ENCODE data around the gene TDRD7.

TDRD7 gene

GRCh38 chr9:97387504-97387886, 24.4 kb upstream of the TDRD7 start:
- no peak for FAIRE-seq

DNA sequence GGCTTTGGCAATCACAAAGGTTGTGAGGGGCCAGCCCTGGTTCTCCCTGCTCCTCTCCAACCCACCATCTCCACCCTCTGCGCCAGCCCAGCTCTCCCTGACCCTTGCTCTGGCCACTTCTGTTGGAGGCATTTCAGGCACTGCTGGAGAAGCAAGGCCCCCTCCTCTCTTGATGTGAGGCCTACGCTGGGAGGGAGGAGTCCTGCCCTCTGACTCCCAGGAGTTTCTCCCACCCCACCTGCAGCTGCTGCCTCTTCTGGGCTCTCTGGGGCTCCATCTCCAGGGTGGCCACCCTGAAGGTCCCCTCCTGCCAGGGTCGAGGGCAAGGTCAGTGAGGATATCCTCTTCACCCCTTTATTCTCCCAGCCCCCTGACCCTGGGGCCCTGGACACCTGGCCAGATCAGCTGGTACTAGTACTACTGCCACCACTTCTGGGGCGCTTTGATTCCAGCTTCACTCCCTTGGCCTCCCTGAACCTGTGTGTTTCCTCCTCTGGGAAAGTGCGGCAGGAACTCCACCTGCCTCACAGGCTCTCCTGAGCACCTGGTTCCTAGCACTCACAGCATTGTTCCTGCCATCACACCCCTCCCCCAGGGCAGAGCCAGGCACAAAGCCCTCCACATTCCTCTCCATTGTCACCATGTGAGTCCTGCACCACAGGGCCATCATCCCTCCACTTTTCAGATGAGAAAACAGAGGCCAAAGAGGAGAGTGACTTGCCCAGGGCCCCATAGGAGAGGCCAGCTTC, 23.8 kb upstream of the TDRD7 start:
- FAIRE-seq, result no peak

GRCh38 chr9:97388721-97389238, 23.1 kb upstream of the TDRD7 start:
- FAIRE-seq, result no peak

DNA sequence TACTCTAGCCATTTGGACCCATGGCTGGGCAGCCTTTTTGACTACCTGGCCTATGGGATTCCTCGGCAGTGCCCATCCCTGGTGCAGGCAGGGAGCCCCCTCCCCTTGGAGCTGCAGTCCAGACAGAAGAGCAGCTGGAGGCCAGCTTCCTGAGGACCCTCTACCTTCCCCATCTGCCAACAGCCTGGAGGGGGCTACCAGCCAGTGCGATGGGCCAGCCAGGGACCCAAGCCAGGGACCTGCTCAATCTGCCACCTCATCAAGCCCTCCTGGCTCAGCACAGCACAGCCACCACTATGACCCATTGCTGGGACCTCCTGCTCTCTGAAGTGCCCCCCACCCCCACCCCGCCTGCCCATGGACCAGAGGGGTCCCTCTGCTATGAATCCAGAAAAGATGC, 22.6 kb upstream of the TDRD7 start:
- no peak for FAIRE-seq

GRCh38 chr9:97390791-97391406, 21.0 kb upstream of the TDRD7 start:
- FAIRE-seq, result no peak

GRCh38 chr9:97394881-97395280, 17.0 kb upstream of the TDRD7 start:
- FAIRE-seq, result no peak

DNA sequence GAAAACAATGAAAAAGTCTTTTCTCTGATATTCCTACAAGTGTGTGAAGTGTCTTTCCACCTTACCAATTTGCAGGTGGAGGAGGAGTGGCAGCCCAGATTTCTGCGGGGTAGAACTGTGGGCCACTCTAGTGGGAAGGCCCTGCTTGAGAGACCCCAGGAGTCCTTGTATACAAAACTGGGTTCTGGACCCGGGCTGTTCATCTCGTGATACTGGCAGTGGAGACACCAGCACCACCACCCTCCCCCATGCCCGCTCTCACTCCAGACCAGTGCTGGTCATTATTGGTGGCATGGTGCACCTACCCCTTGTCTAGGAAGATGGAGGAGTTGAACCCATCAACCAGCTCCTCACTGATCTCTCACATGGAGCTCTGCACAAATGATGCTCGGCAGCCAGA, 16.2 kb upstream of the TDRD7 start:
- no peak for FAIRE-seq

DNA sequence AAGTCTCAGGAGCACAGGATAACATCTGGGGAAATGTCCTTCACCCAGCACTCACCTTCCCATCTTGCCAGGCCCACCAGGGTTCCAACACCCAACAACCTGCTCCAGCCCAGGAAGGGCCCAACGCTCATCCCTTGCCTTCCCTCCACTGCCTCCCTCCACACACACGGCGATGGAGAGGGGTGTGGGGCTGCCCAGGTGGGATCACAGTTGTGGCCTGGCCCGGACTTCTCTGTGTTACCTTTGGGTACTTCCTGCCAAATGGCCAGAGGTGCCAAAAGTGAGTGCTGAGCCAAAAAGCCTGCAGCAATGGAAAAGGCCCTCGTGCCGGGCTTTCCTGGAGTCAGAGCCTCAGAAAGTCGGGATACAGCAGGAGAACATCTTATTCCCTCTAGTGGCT, 15.6 kb upstream of the TDRD7 start:
- FAIRE-seq, result no peak

DNA sequence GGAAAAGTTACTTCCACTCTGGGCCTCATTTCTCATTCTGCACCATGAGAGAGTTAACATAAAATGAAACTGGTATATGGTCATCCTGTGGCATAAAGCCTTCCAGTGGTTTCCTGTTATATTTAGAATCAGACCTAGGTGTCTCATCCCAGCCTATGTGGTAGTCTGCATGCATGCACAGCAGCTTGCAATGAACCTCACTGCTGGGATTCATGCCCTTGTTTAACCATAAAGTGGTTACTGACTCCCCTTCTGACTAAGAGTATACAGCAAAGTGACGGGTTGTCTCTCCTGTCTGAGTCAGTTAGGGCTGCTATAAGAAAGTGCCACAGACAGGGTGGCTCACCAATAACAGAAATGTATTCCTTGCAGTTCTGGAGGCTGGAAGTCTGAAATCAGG, 14.7 kb upstream of the TDRD7 start:
- FAIRE-seq, result no peak

DNA sequence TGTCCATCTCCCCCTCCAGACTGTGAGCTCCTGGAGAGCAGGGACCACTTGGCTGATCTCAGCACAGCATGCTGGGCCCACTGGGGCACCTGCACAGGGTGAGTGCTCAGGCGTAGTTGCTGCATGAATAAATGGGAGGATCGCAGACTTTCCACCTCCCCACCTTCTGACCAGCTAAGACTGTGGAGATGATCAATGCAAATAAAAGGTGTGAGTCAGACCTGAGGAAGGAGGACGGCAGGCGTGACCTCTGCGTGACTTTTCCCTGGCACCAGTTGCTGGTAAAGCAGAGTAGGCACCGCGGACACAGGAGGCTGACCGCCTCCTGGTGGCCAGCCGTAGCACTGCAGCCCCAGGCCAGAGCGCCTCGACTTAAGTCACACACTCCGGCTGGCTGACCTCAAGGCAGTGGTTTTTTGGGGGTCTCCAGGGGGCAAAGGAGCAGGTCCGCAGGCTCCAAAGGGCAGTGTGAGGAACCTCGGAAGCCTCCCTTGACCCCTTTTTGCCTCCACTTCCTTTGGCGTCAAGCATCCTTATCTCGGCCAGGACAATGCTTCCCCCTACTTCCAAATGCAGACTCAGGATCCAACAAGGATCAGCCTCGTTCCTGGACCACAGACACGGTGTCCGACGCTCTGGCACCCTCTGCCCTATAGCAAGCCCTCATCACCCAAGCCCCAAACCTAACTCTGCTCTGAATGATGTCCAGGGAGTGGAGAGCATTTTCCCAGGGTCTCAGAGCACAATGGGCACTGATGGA, 12.7 kb upstream of the TDRD7 start:
- no peak for FAIRE-seq

DNA sequence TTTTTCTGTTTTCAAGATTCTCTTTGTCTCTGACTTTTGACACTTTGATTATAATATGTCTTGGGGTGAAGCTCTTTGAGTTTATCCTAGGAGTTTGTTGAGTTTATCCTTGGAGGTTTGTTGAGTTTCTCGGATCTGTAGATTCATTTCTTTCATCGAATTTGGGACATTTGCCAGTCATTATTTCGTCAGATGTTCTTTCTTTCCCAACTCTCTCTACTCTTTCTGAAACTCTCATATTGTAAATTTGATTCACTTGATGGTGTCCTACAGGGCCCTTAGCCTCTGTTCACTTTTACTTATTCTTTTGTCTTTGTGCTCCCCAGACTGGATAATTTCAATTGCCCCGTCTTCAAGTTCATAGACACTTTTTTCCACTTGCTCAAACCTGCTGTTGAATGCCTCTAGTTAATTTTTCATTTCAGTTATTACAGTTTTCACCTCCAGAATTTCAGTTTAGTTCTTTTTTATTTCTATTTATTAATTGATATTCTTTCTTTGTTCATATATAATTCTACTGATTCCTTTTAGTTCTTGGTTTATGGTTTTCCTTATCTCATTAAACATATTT, 8.1 kb upstream of the TDRD7 start:
- no peak for FAIRE-seq

GRCh38 chr9:97405551-97405950, 6.3 kb upstream of the TDRD7 start:
- no peak for FAIRE-seq

GRCh38 chr9:97406620-97407177, 5.2 kb upstream of the TDRD7 start:
- FAIRE-seq, result no peak

DNA sequence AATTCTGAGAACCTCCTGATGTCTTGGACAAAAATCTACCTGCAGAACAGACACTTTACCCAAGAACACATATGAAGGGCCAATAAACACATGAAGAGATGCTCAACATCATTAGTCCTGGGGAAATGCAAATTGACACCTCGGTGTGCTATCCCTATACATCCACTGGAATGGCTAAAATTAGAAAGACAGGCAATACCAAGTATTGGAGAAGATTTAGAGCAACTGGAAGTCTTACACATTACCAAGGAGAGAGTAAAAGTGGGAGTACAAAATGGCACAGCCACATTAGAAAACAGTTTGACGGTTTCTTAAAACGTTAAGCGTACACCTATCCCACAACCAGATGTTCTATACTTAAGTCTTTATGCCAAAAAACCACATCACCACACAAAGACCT, 3.3 kb upstream of the TDRD7 start:
- no peak for FAIRE-seq

GRCh38 chr9:97411440-97411788, 482 bp upstream of the TDRD7 start:
- no peak for FAIRE-seq

DNA sequence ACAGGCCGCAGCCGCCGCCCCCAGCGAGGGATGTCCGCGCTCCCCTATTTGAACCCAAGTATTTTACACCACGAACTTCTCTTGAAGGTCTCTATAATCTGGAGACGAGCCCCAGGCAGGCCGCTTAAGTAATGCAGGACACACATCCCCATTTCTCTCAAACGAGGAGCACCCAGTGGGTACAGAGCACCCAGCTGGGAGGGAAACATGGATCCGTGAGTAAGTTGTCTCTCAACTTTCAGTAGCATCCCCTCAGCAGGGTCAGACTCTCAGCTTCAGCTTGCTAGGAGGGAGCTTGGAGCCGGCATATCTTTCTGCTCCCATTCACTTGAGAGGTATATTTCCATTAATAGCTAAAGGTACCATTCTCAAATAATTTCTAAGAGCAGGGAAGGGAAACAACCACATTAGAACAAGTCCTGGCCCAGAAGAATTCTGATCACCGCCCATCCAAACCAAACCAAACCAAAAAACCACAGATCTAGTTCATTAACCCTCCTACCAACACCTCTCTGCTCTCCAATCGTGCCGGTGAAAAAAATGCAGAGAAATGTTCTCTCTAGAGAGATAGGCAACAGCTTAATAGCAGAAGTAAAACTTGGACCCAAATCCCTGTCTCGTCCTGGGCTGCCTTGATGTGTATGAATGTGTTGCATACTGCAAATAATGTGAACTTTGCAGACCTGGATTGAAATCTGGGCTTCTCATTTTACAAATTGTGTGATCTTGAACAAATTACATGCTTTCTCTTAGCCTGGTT, 910 bp downstream of the TDRD7 start:
- FAIRE-seq, result no peak

DNA sequence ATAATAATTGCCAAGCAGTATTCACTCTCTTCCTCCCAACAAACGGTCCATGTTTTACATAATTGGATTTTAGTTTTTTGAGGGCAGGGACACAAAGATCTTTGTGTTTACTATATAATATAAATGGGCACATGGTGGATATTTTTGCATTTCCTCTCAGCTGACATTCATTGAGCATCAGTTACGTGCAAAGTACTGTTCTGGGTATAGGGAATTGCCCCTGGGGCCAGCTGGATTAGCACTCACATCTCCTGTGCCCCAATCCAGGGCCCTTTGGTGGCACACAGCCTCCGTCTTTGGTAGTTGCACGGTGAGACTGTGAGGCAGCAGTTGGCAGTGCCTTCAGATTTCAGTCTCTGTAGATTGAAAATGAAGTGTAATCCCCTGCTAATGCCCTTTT, 1.6 kb downstream of the TDRD7 start:
- FAIRE-seq, result no peak

- FAIRE-seq, result no peak
Measured at GRCh38 chr9:97415146-97415545, 3.2 kb downstream of the TDRD7 start.

GRCh38 chr9:97418880-97419279, 7.0 kb downstream of the TDRD7 start:
- no peak for FAIRE-seq

DNA sequence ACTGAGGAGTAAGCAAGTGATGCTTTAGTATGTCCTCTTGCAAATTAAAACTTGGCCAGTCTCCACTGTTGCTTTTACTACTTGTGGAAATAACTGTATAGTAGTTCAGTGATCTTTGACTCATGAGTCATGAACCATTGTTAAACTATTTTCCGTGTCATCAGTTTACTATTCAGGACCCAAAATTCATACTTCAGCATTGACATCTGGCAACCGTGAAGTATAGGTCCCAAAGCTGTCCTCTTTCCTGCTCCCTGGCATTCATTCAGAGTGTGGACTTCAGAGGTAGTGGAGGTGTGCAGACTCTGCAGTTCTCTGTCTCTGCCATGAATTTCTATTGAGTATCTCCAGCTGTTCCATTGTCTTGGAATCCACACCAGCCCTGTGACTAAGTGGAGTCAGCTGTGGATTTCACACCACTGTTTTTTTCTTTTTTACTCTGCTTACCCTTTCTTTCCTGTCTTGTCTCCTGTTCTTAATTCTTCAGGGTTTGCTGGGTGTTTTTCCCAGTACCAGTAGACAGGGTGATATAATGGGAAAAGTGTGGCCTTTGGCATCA, 7.5 kb downstream of the TDRD7 start:
- no peak for FAIRE-seq

DNA sequence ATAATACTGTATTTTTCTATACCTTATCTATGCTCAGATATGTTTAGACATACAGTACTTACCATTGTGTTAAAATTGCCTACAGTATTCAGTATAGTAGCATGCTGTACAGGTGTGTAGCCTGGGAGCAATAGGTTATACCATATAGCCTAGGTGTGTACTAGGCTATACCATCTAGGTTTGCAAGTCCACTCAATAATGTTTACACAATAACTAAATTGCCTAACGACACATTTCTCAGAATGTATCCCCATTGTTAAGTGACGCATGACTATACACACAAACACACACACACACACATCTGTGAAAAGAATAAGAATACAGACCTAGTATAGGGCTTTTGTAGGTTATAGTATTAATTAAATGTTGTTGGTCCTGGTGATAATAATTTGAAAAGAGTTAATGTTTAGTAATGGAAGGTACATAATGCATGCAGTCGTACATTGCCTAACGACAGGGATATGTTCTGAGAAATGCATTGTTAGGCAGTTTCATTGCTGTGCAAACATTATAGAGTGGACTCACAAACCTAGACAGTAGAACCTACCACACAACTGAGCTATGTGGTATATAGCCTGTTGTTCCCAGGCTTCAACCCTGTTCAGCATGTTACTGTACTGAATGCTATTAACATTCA, 13.6 kb downstream of the TDRD7 start:
- peak; percentile 82 for FAIRE-seq

GRCh38 chr9:97425973-97426336, 14.1 kb downstream of the TDRD7 start:
- no peak for FAIRE-seq

Data from colon (tissue), 2 donors.